GM21723 (cell line): ENCODE measurements around the gene MAP2K1.
"Not testable (repeated sequence)": the region's sequence is repeated elsewhere in the genome, so short reads cannot be mapped to it uniquely, and the experiment has no call there.

Experiments used
- ATAC-seq: cut with Tn5 transposase; IDR thresholded peaks from one replicate; pipeline ENCODE4 v1.9.1; 2021; ENCODE audit warnings: mild to moderate bottlenecking, moderate library complexity; ENCODE audit not compliant: unreplicated experiment

Gene MAP2K1

GRCh38 chr15:66502491-66502890 lies 115.8 kb downstream of the MAP2K1 start:
- no peak for ATAC-seq

GRCh38 chr15:66503041-66503648 lies 116.4 kb downstream of the MAP2K1 start:
- ATAC-seq: not testable (repeated sequence)

GRCh38 chr15:66503780-66504562 lies 117.3 kb downstream of the MAP2K1 start:
- no peak for ATAC-seq

- peak; percentile 73 for ATAC-seq
Measured at GRCh38 chr15:66504563-66505429, 118.1 kb downstream of the MAP2K1 start, which contains the start of the genes RPL4 and ZWILCH. Gene RPL4 (minus strand): TSS chr15:66504855. CDS start chr15:66504790, 65 bp downstream. Gene ZWILCH (plus strand): TSS chr15:66505326. CDS start chr15:66505339, 13 bp downstream.

GRCh38 chr15:66505430-66505811 lies 118.7 kb downstream of the MAP2K1 start:
- ATAC-seq: no peak

GRCh38 chr15:66505818-66506217 lies 119.1 kb downstream of the MAP2K1 start:
- no peak for ATAC-seq

DNA sequence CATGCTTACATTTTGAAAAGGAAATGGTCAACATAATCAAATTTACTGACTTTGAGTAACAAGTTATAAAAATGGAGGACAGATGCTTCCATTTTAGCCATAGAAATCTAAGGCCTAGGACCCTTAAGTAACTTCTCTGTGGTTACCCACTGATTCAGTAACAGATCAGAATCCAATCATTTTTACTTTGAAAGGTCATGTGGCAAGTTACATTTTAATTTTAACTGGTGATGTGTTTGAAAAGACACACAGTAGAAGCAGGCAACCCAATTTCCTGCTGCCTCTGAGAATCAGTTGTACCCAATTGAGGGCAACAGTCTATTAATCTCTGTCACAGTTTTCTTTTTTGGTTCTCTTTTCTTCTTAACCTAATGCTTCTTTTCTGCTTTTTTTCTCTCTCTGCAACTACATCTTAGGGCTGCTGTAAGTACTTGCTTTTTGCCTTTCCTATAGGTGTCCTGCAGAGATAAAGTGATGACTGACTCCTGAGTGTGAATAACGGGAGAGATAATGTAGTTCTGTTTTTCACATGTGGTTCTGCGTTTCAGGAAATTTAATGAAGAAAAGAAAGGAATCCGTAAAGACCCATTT lies 121.7 kb downstream of the MAP2K1 start:
- no peak for ATAC-seq

GRCh38 chr15:66514586-66514985 lies 127.9 kb downstream of the MAP2K1 start:
- no peak for ATAC-seq

DNA sequence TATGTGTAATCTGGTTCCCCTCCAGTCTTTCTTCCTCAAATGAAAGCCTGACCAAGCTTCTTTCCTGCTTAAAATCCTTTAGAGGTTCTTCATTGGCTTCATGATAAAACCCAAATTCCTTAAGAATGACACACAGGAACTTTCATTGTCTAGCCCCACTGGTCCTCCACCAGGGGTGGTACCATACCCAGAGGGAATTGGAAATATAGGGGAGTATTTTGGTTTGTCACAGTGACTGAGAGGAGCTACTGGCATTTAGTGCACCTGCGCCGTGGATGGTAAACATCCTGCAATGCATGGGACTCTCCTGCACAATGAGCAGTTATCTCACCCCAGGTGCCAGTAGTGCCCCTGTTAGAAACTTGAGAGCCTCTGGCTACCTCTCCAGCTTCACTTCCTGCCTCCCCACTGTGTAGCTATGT lies 129.2 kb downstream of the MAP2K1 start:
- no peak for ATAC-seq

DNA sequence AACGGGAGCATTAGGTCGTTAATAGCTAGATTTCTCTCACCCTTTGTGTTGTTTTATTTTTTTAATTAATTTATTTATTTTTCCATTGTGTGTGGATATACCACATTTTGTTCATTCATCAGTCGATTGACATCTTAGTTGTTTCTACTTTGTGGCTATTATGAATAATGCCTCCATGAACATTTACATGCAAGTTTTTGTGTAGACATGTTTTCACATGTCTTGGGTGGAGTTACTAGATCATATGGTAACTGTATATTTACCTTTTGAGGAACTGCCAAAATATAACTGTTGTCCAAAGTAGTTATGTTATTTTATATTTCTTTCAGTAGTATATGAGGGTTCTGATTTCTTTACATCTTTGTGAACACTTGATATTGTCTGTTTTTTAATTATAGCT lies 137.2 kb downstream of the MAP2K1 start:
- no peak for ATAC-seq

- no peak for ATAC-seq
Measured at GRCh38 chr15:66524838-66525237, 138.1 kb downstream of the MAP2K1 start.

- no peak for ATAC-seq
Measured at GRCh38 chr15:66535056-66535455, 148.3 kb downstream of the MAP2K1 start.
